ENCODE data around the gene LMNB1. TPM values are rescaled to one million over a fixed set of nuclear protein-coding genes. Genes with fewer than 3 reads are reported as not detected.

The LMNB1 gene
- polyA plus RNA-seq, 1 donor (not counting 4 experiments of a cell fraction or from before 2014, with no cell fraction given), result 11.0 TPM

DNA sequence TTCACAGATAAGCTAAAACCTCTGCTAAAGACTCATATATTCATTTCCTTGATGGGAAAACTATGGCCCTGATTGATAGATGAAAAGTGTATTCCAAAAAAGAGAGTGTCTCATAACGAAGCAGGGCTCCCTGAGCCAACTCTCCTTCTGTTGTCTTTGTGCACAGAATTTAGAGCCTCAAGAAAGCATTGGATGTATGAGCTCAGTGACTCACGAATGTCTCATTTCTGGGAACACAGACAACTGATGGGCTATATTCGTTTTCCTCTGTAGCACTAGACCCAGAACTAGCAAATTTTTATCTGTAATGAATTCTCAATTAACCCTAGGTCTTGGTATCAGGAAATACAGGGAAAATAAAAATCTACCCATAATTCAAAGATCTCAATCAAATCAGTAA, 88.4 kb downstream of the LMNB1 start:
- H3K27ac ChIP-seq (ENCODE audit: control insufficient read depth, insufficient read depth, low read length), result no peak overlapping the region
- DNase-seq (ENCODE audit: low read depth, low spot score), result no peak
- H4K20me1 ChIP-seq (ENCODE audit: control insufficient read depth, extremely low read depth, insufficient read depth, low read length), result no peaks in the 10 kb centered on the region

GRCh38 chr5:126866851-126867636, 90.1 kb downstream of the LMNB1 start:
- no peak overlapping the region for H3K4me2 ChIP-seq (ENCODE audit: control insufficient read depth, extremely low read depth, insufficient read depth, low read depth, low read length)
- dilution Hi-C loops (cut with MboI; ENCODE audit: extremely low pct_ligation_motif_present, low sequenced_read_pairs), result no loop called here
- H2AFZ ChIP-seq (ENCODE audit: control insufficient read depth, low read length), result no peak overlapping the region
- H3K79me2 ChIP-seq (ENCODE audit: control insufficient read depth, insufficient read depth, low read length), result no peaks in the 10 kb centered on the region
- DNase-seq (ENCODE audit: low read depth, low spot score) (no peak), FAIRE-seq (no peak)
- H3K9me1 ChIP-seq (ENCODE audit: control insufficient read depth, extremely low read depth, insufficient read depth, low read length), result no peaks in the 10 kb centered on the region
- H3K36me3 ChIP-seq (ENCODE audit: control insufficient read depth in 2 of 2, extremely low read depth in 1 of 2, insufficient read depth in 2 of 2, low read length in 2 of 2), result no peaks in the 10 kb centered on the region
- no peak overlapping the region for H3K27ac ChIP-seq (ENCODE audit: control insufficient read depth, insufficient read depth, low read length)
- no peaks in the 10 kb centered on the region for H3K27me3 ChIP-seq (ENCODE audit: control insufficient read depth, extremely low read depth, insufficient read depth, low read length)
- no peak for TF ChIP-seq CTCF (optimal IDR thresholded peaks at IDR 0.05 in 1 of 3, IDR thresholded peaks at IDR 0.05 in 1 of 3, conservative IDR thresholded peaks at IDR 0.05 in 1 of 3; ENCODE audit: extremely low read depth in 1 of 3, insufficient read depth in 2 of 3, low read length in 3 of 3)
- TF ChIP-seq EZH2 (IDR thresholded peaks at IDR 0.05; ENCODE audit: low read length), result no peak
- no peaks in the 10 kb centered on the region for H3K4me1 ChIP-seq (ENCODE audit: control insufficient read depth, extremely low read depth, insufficient read depth, low read length)
- no peaks in the 10 kb centered on the region for H3K9me3 ChIP-seq (ENCODE audit: control insufficient read depth, low read depth, low read length)
- no peak overlapping the region for H3K9ac ChIP-seq (ENCODE audit: control insufficient read depth, extremely low read depth, insufficient read depth, low read length)
- H4K20me1 ChIP-seq (ENCODE audit: control insufficient read depth, extremely low read depth, insufficient read depth, low read length), result no peaks in the 10 kb centered on the region
- no peak overlapping the region for H3K4me3 ChIP-seq (ENCODE audit: control insufficient read depth in 2 of 3, extremely low read depth in 1 of 3, insufficient read depth in 2 of 3, low read depth in 1 of 3, low read length in 3 of 3)

More for the DNA sequence above, 88.4 kb downstream of the LMNB1 start:
- Histone ChIP-seq H3K9ac (ENCODE audit: control insufficient read depth, extremely low read depth, insufficient read depth, low read length) (no peak overlapping the region), H3K79me2 (ENCODE audit: control insufficient read depth, insufficient read depth, low read length) (no peaks in the 10 kb centered on the region), H3K9me3 (ENCODE audit: control insufficient read depth, low read depth, low read length) (no peaks in the 10 kb centered on the region), H3K27me3 (ENCODE audit: control insufficient read depth, extremely low read depth, insufficient read depth, low read length) (no peaks in the 10 kb centered on the region), H3K36me3 (ENCODE audit: control insufficient read depth in 2 of 2, extremely low read depth in 1 of 2, insufficient read depth in 2 of 2, low read length in 2 of 2) (no peaks in the 10 kb centered on the region), H3K9me1 (ENCODE audit: control insufficient read depth, extremely low read depth, insufficient read depth, low read length) (no peaks in the 10 kb centered on the region), H3K4me2 (ENCODE audit: control insufficient read depth, extremely low read depth, insufficient read depth, low read depth, low read length) (no peak overlapping the region), H3K4me1 (ENCODE audit: control insufficient read depth, extremely low read depth, insufficient read depth, low read length) (no peaks in the 10 kb centered on the region), H2AFZ (ENCODE audit: control insufficient read depth, low read length) (no peak overlapping the region), H3K4me3 (ENCODE audit: control insufficient read depth in 2 of 3, extremely low read depth in 1 of 3, insufficient read depth in 2 of 3, low read depth in 1 of 3, low read length in 3 of 3) (no peak overlapping the region)
- no peak for TF ChIP-seq EZH2 (IDR thresholded peaks at IDR 0.05; ENCODE audit: low read length)
- TF ChIP-seq CTCF (optimal IDR thresholded peaks at IDR 0.05 in 1 of 3, IDR thresholded peaks at IDR 0.05 in 1 of 3, conservative IDR thresholded peaks at IDR 0.05 in 1 of 3; ENCODE audit: extremely low read depth in 1 of 3, insufficient read depth in 2 of 3, low read length in 3 of 3), result no peak
- dilution Hi-C loops (cut with MboI; ENCODE audit: extremely low pct_ligation_motif_present, low sequenced_read_pairs), result no loop called here
- peak; percentile 17 for FAIRE-seq

All from keratinocyte (primary cell).